ENCODE data around the gene OMP.
A peak's percentile ranks its signal among the peaks of the same experiment; 100 is the strongest.

The OMP gene

GRCh38 chr11:77063407-77063806 is 39.2 kb upstream of the OMP start:
- Histone ChIP-seq H3K27me3 (ENCODE audit: control insufficient read depth, insufficient read depth, low read length) (no peaks in the 10 kb centered on the region), H3K36me3 (ENCODE audit: control insufficient read depth, insufficient read depth, low read length) (no peaks in the 10 kb centered on the region), H3K4me1 (ENCODE audit: control insufficient read depth, insufficient read depth, low read length) (peaks cover 3% of the 10 kb centered on the region), H3K27ac (ENCODE audit: low read depth, low read length) (no peak overlapping the region), H3K4me3 (ENCODE audit: low read length) (no peak overlapping the region), H3K9ac (ENCODE audit: low read length) (no peak overlapping the region)

- H3K27me3 ChIP-seq (ENCODE audit: control insufficient read depth, insufficient read depth, low read length): no peaks in the 10 kb centered on the region
- no peak overlapping the region for H3K9ac ChIP-seq (ENCODE audit: low read length)
- H3K36me3 ChIP-seq (ENCODE audit: control insufficient read depth, insufficient read depth, low read length): no peaks in the 10 kb centered on the region
- H3K4me1 ChIP-seq (ENCODE audit: control insufficient read depth, insufficient read depth, low read length): peaks cover 3% of the 10 kb centered on the region
- no peak overlapping the region for H3K27ac ChIP-seq (ENCODE audit: low read depth, low read length)
- H3K4me3 ChIP-seq (ENCODE audit: low read length): no peak overlapping the region
These were observed 38.8 kb upstream of the OMP start for GRCh38 chr11:77063861-77064260.

- peaks cover 3% of the 10 kb centered on the region for H3K4me1 ChIP-seq (ENCODE audit: control insufficient read depth, insufficient read depth, low read length)
- no peak overlapping the region for H3K27ac ChIP-seq (ENCODE audit: low read depth, low read length)
These were observed 37.9 kb upstream of the OMP start for GRCh38 chr11:77064648-77065217.

GRCh38 chr11:77065878-77066228 is 36.8 kb upstream of the OMP start:
- Histone ChIP-seq H3K4me1 (ENCODE audit: control insufficient read depth, insufficient read depth, low read length) (peaks cover 3% of the 10 kb centered on the region), H3K27ac (ENCODE audit: low read depth, low read length) (peak overlapping the region; percentile 93), H3K27me3 (ENCODE audit: control insufficient read depth, insufficient read depth, low read length) (no peaks in the 10 kb centered on the region), H3K36me3 (ENCODE audit: control insufficient read depth, insufficient read depth, low read length) (no peaks in the 10 kb centered on the region), H3K4me3 (ENCODE audit: low read length) (peak overlapping the region; percentile 72), H3K9ac (ENCODE audit: low read length) (no peak overlapping the region)

More at GRCh38 chr11:77064648-77065217, 37.9 kb upstream of the OMP start:
- H3K9ac ChIP-seq (ENCODE audit: low read length): no peak overlapping the region
- no peaks in the 10 kb centered on the region for H3K36me3 ChIP-seq (ENCODE audit: control insufficient read depth, insufficient read depth, low read length)
- H3K4me3 ChIP-seq (ENCODE audit: low read length): no peak overlapping the region
- H3K27me3 ChIP-seq (ENCODE audit: control insufficient read depth, insufficient read depth, low read length): no peaks in the 10 kb centered on the region

- Histone ChIP-seq H3K4me1 (ENCODE audit: control insufficient read depth, insufficient read depth, low read length) (peaks cover 3% of the 10 kb centered on the region), H3K4me3 (ENCODE audit: low read length) (peak within 1 kb of the TSS; percentile 82), H3K27me3 (ENCODE audit: control insufficient read depth, insufficient read depth, low read length) (no peaks in the 10 kb centered on the region), H3K9ac (ENCODE audit: low read length) (peak within 1 kb of the TSS; percentile 56), H3K36me3 (ENCODE audit: control insufficient read depth, insufficient read depth, low read length) (no peaks in the 10 kb centered on the region), H3K27ac (ENCODE audit: low read depth, low read length) (peak within 1 kb of the TSS; percentile 93)
These were observed 36.2 kb upstream of the OMP start, which contains the start of gene CAPN5 for GRCh38 chr11:77066229-77067042. CAPN5 (plus strand) TSS chr11:77066971; CDS start chr11:77084887, 17,916 bp downstream.

- H3K4me1 ChIP-seq (ENCODE audit: control insufficient read depth, insufficient read depth, low read length): peaks cover 10% of the 10 kb centered on the region
- peak overlapping the region; percentile 82 for H3K4me3 ChIP-seq (ENCODE audit: low read length)
- H3K27ac ChIP-seq (ENCODE audit: low read depth, low read length): no peak overlapping the region
- H3K27me3 ChIP-seq (ENCODE audit: control insufficient read depth, insufficient read depth, low read length): no peaks in the 10 kb centered on the region
- no peaks in the 10 kb centered on the region for H3K36me3 ChIP-seq (ENCODE audit: control insufficient read depth, insufficient read depth, low read length)
- peak overlapping the region; percentile 6 for H3K9ac ChIP-seq (ENCODE audit: low read length)
These were observed 34.7 kb upstream of the OMP start for GRCh38 chr11:77067861-77068443.

GRCh38 chr11:77068457-77069335 is 33.9 kb upstream of the OMP start:
- Histone ChIP-seq H3K4me1 (ENCODE audit: control insufficient read depth, insufficient read depth, low read length) (peaks cover 16% of the 10 kb centered on the region), H3K27ac (ENCODE audit: low read depth, low read length) (no peak overlapping the region), H3K4me3 (ENCODE audit: low read length) (peak overlapping the region; percentile 82)

GRCh38 chr11:77069336-77069968 is 33.2 kb upstream of the OMP start:
- Histone ChIP-seq H3K4me3 (ENCODE audit: low read length) (peak overlapping the region; percentile 14), H3K27me3 (ENCODE audit: control insufficient read depth, insufficient read depth, low read length) (no peaks in the 10 kb centered on the region), H3K36me3 (ENCODE audit: control insufficient read depth, insufficient read depth, low read length) (no peaks in the 10 kb centered on the region), H3K9ac (ENCODE audit: low read length) (no peak overlapping the region), H3K27ac (ENCODE audit: low read depth, low read length) (no peak overlapping the region), H3K4me1 (ENCODE audit: control insufficient read depth, insufficient read depth, low read length) (peaks cover 20% of the 10 kb centered on the region)

More at GRCh38 chr11:77068457-77069335, 33.9 kb upstream of the OMP start:
- H3K9ac ChIP-seq (ENCODE audit: low read length): no peak overlapping the region
- no peaks in the 10 kb centered on the region for H3K36me3 ChIP-seq (ENCODE audit: control insufficient read depth, insufficient read depth, low read length)
- no peaks in the 10 kb centered on the region for H3K27me3 ChIP-seq (ENCODE audit: control insufficient read depth, insufficient read depth, low read length)

GRCh38 chr11:77069969-77070582 is 32.6 kb upstream of the OMP start:
- Histone ChIP-seq H3K9ac (ENCODE audit: low read length) (no peak overlapping the region), H3K4me1 (ENCODE audit: control insufficient read depth, insufficient read depth, low read length) (peaks cover 20% of the 10 kb centered on the region)

GRCh38 chr11:77071077-77071476 is 31.6 kb upstream of the OMP start:
- H3K9ac ChIP-seq (ENCODE audit: low read length): no peak overlapping the region
- no peak overlapping the region for H3K27ac ChIP-seq (ENCODE audit: low read depth, low read length)
- no peaks in the 10 kb centered on the region for H3K36me3 ChIP-seq (ENCODE audit: control insufficient read depth, insufficient read depth, low read length)
- peaks cover 20% of the 10 kb centered on the region for H3K4me1 ChIP-seq (ENCODE audit: control insufficient read depth, insufficient read depth, low read length)
- H3K4me3 ChIP-seq (ENCODE audit: low read length): no peak overlapping the region
- no peaks in the 10 kb centered on the region for H3K27me3 ChIP-seq (ENCODE audit: control insufficient read depth, insufficient read depth, low read length)

More at GRCh38 chr11:77069969-77070582, 32.6 kb upstream of the OMP start:
- H3K36me3 ChIP-seq (ENCODE audit: control insufficient read depth, insufficient read depth, low read length): no peaks in the 10 kb centered on the region
- H3K4me3 ChIP-seq (ENCODE audit: low read length): no peak overlapping the region
- H3K27me3 ChIP-seq (ENCODE audit: control insufficient read depth, insufficient read depth, low read length): no peaks in the 10 kb centered on the region
- no peak overlapping the region for H3K27ac ChIP-seq (ENCODE audit: low read depth, low read length)

All from rectal smooth muscle tissue (tissue), 1 donor.